Measurements from ENCODE around the gene NALF2. TPM values are rescaled to one million over a fixed set of nuclear protein-coding genes. Genes with fewer than 3 reads are reported as not detected.

The NALF2 gene
- total RNA-seq: not detected

- TF ChIP-seq CTCF (IDR thresholded peaks at IDR 0.05): no peak
Observed at GRCh38 chrX:69503782-69504625, at the start of gene NALF2. NALF2 (plus strand) TSS chrX:69504326; CDS start chrX:69505283, 957 bp downstream.

GRCh38 chrX:69457756-69458155 is 46.4 kb upstream of the NALF2 start:
- ATAC-seq (ENCODE audit: insufficient number of reproducible peaks, low FRiP score, low read depth) (no peak), DNase-seq (ENCODE audit: low spot score) (no peak)
- no peaks in the 10 kb centered on the region for H3K36me3 ChIP-seq
- no peak overlapping the region for H3K4me3 ChIP-seq
- H3K9me3 ChIP-seq: no peaks in the 10 kb centered on the region
- H3K27ac ChIP-seq: no peak overlapping the region
- TF ChIP-seq CTCF (IDR thresholded peaks at IDR 0.05): no peak
- H3K27me3 ChIP-seq (replicated peaks; ENCODE audit: insufficient read depth): no peaks in the 10 kb centered on the region
- H3K4me1 ChIP-seq (ENCODE audit: control insufficient read depth in 1 of 2, low read depth in 2 of 2): no peaks in the 10 kb centered on the region

More at GRCh38 chrX:69503782-69504625, at the start of gene NALF2:
- ATAC-seq (ENCODE audit: insufficient number of reproducible peaks, low FRiP score, low read depth): no peak
- no peaks in the 10 kb centered on the region for H3K4me1 ChIP-seq (ENCODE audit: control insufficient read depth in 1 of 2, low read depth in 2 of 2)
- no peak within 1 kb of the TSS for H3K27ac ChIP-seq
- no peaks in the 10 kb centered on the region for H3K9me3 ChIP-seq
- H3K36me3 ChIP-seq: no peaks in the 10 kb centered on the region
- no peak for DNase-seq (ENCODE audit: low spot score)
- no peaks in the 10 kb centered on the region for H3K27me3 ChIP-seq (replicated peaks; ENCODE audit: insufficient read depth)
- H3K4me3 ChIP-seq: peak within 1 kb of the TSS; percentile 66

DNA sequence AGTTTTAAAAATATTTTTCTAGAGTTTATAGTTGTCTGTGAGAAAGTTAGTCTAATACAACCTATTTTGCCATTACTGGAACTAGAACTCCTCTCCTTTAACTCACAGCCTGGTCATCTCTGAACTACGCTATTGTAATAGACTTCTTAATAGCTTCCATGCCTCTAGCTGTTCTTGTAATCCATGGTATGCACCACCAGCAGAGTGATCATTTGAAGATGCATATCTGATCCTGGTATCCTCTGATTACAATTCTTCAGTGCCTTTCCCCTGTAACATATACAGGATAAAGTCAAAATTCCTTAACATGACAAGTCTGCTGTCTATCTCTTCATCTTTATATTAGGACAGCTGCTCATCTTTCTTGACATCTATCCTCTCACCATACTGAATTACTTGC is 37.6 kb upstream of the NALF2 start:
- DNase-seq (ENCODE audit: low spot score): no peak
- Histone ChIP-seq H3K36me3 (no peaks in the 10 kb centered on the region), H3K4me3 (no peak overlapping the region), H3K4me1 (ENCODE audit: control insufficient read depth in 1 of 2, low read depth in 2 of 2) (no peaks in the 10 kb centered on the region), H3K27me3 (replicated peaks; ENCODE audit: insufficient read depth) (no peaks in the 10 kb centered on the region), H3K27ac (no peak overlapping the region), H3K9me3 (no peaks in the 10 kb centered on the region)
- ATAC-seq (ENCODE audit: insufficient number of reproducible peaks, low FRiP score, low read depth): no peak
- TF ChIP-seq CTCF (IDR thresholded peaks at IDR 0.05): no peak

DNA sequence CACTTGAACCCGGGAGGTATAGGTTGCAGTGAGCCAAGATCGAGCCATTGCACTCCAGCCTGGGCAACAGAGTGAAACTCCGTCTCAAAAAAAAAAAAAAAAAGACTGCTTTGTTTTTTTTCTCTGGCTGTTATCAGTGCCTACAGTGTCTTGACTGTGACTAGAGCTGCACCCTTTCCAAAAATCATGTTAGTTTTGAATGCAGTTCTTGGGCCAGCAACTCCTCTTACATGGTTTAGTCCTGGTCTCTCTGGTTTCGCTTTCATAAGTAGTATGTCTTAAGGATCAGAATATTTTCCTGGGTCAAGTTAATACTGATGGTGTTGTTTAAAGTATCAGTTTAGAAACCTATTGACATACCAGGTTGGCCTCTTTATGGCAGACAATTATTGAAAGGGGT is 34.2 kb upstream of the NALF2 start:
- TF ChIP-seq CTCF (IDR thresholded peaks at IDR 0.05): no peak
- ATAC-seq (ENCODE audit: insufficient number of reproducible peaks, low FRiP score, low read depth): no peak
- H3K27me3 ChIP-seq (replicated peaks; ENCODE audit: insufficient read depth): no peaks in the 10 kb centered on the region

DNA sequence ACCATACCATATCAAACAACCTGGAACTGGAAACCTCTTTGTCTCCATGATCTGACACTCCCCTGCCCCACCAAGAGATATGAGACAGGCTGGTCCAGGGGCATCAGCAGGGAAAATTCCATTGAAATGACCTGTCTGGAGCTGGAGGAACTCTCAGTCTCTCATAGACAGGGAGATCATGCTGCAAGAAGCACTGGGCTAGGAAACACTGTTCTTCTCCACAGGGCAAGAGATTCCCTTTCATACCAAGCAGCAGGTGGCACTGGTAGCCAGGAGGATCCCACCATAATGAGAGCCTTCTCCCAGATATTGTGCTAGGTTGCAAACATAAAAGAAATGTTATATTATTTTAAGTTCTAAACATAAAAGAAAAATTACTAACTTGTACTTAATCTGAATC is 14.5 kb upstream of the NALF2 start:
- Histone ChIP-seq H3K36me3 (no peaks in the 10 kb centered on the region), H3K27me3 (replicated peaks; ENCODE audit: insufficient read depth) (no peaks in the 10 kb centered on the region), H3K4me3 (no peak overlapping the region), H3K9me3 (no peaks in the 10 kb centered on the region), H3K27ac (no peak overlapping the region), H3K4me1 (ENCODE audit: control insufficient read depth in 1 of 2, low read depth in 2 of 2) (no peaks in the 10 kb centered on the region)
- DNase-seq (ENCODE audit: low spot score) (no peak), ATAC-seq (ENCODE audit: insufficient number of reproducible peaks, low FRiP score, low read depth) (no peak)
- TF ChIP-seq CTCF (IDR thresholded peaks at IDR 0.05): no peak

More for the DNA sequence above, 34.2 kb upstream of the NALF2 start:
- H3K4me3 ChIP-seq: no peak overlapping the region
- no peaks in the 10 kb centered on the region for H3K36me3 ChIP-seq
- no peaks in the 10 kb centered on the region for H3K9me3 ChIP-seq
- H3K27ac ChIP-seq: no peak overlapping the region
- no peak for DNase-seq (ENCODE audit: low spot score)
- H3K4me1 ChIP-seq (ENCODE audit: control insufficient read depth in 1 of 2, low read depth in 2 of 2): no peaks in the 10 kb centered on the region
